ENCODE measurements around the gene FSD1. TPM values are rescaled to one million over a fixed set of nuclear protein-coding genes. Genes with fewer than 3 reads are reported as not detected.

The FSD1 gene
- total and polyA plus RNA-seq, 9 of the 15 experiments (the other 6 are each of a cell fraction or from before 2014, with no cell fraction given) = 0.11 to 1.9 (median 0.94) TPM; not detected in 1

DNA sequence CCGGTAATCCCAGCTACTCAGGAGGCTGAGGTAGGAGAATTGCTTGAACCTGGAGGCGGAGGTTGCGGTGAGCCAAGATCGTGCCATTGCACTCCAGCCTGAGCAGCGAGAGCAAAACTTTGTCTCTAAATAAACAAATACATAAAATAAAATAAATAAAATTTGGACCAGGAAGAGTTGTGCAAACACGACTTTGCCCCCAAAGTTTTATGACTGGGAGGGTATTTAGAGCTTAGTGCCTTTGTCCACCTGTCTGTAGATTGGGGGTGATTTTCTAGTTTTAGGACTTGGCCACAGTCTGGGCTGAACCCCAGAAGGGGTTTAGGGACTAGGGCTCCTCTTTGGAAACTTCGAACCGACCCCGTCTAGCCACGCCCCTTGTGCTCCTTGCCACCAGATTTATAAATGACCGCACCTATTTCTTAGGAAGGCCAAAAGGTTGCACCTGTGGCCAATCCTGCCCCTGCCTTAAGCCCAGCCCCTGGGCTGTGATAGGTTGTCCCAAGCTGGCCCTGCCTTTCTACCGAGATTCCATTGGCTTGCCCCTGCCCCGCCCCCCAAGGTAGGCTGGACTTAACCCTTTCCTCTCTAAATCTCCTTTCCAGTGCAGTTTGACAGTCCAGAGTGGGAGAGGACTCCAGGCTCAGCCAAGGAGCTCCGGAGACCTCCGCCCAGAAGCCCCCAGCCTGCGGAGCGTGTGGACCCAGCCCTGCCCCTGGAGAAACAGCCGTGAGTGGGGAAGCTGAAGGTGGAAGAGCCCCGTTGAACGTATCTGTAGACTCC, 20.0 kb upstream of the FSD1 start (continued):
- TF ChIP-seq, protein P1, sequence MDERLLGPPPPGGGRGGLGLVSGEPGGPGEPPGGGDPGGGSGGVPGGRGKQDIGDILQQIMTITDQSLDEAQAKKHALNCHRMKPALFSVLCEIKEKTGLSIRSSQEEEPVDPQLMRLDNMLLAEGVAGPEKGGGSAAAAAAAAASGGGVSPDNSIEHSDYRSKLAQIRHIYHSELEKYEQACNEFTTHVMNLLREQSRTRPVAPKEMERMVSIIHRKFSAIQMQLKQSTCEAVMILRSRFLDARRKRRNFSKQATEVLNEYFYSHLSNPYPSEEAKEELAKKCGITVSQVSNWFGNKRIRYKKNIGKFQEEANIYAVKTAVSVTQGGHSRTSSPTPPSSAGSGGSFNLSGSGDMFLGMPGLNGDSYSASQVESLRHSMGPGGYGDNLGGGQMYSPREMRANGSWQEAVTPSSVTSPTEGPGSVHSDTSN (CRISPR knock-in tag; IDR thresholded peaks at IDR 0.05; ENCODE audit: low read depth) = no peak
- TF ChIP-seq, protein P1 (tag; conservative IDR thresholded peaks at IDR 0.05; ENCODE audit: low read depth) = no peak
- TF ChIP-seq YBX1 (IDR thresholded peaks at IDR 0.05) (no peak), GABPB1 (CRISPR knock-in tag; IDR thresholded peaks at IDR 0.05) (no peak; the same call in 1 of the 2 replicates), SLC30A9 (CRISPR knock-in tag; IDR thresholded peaks at IDR 0.05) (no peak), ZFP1 (CRISPR knock-in tag; IDR thresholded peaks at IDR 0.05) (no peak), ZNF140 (CRISPR knock-in tag; IDR thresholded peaks at IDR 0.05) (no peak), DACH1 (IDR thresholded peaks at IDR 0.05; ENCODE audit: partially characterized antibody) (no peak), CHD2 (IDR thresholded peaks at IDR 0.05; ENCODE audit: low read depth, low read length) (0 out of 2 replicates have a peak, but pooled peaks have one; percentile 35), CEBPB (tag; IDR thresholded peaks at IDR 0.05) (no peak)
- TF ChIP-seq, protein P2, sequence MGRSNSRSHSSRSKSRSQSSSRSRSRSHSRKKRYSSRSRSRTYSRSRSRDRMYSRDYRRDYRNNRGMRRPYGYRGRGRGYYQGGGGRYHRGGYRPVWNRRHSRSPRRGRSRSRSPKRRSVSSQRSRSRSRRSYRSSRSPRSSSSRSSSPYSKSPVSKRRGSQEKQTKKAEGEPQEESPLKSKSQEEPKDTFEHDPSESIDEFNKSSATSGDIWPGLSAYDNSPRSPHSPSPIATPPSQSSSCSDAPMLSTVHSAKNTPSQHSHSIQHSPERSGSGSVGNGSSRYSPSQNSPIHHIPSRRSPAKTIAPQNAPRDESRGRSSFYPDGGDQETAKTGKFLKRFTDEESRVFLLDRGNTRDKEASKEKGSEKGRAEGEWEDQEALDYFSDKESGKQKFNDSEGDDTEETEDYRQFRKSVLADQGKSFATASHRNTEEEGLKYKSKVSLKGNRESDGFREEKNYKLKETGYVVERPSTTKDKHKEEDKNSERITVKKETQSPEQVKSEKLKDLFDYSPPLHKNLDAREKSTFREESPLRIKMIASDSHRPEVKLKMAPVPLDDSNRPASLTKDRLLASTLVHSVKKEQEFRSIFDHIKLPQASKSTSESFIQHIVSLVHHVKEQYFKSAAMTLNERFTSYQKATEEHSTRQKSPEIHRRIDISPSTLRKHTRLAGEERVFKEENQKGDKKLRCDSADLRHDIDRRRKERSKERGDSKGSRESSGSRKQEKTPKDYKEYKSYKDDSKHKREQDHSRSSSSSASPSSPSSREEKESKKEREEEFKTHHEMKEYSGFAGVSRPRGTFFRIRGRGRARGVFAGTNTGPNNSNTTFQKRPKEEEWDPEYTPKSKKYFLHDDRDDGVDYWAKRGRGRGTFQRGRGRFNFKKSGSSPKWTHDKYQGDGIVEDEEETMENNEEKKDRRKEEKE (IDR thresholded peaks at IDR 0.05; ENCODE audit: borderline replicate concordance in 1 of 2, control insufficient read depth in 1 of 2, low read depth in 2 of 2, low read length in 1 of 2) = no peak
- TF ChIP-seq, protein P3, sequence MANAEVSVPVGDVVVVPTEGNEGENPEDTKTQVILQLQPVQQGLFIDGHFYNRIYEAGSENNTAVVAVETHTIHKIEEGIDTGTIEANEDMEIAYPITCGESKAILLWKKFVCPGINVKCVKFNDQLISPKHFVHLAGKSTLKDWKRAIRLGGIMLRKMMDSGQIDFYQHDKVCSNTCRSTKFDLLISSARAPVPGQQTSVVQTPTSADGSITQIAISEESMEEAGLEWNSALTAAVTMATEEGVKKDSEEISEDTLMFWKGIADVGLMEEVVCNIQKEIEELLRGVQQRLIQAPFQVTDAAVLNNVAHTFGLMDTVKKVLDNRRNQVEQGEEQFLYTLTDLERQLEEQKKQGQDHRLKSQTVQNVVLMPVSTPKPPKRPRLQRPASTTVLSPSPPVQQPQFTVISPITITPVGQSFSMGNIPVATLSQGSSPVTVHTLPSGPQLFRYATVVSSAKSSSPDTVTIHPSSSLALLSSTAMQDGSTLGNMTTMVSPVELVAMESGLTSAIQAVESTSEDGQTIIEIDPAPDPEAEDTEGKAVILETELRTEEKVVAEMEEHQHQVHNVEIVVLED (CRISPR knock-in tag; IDR thresholded peaks at IDR 0.05) = no peak
- TF ChIP-seq, protein P4, sequence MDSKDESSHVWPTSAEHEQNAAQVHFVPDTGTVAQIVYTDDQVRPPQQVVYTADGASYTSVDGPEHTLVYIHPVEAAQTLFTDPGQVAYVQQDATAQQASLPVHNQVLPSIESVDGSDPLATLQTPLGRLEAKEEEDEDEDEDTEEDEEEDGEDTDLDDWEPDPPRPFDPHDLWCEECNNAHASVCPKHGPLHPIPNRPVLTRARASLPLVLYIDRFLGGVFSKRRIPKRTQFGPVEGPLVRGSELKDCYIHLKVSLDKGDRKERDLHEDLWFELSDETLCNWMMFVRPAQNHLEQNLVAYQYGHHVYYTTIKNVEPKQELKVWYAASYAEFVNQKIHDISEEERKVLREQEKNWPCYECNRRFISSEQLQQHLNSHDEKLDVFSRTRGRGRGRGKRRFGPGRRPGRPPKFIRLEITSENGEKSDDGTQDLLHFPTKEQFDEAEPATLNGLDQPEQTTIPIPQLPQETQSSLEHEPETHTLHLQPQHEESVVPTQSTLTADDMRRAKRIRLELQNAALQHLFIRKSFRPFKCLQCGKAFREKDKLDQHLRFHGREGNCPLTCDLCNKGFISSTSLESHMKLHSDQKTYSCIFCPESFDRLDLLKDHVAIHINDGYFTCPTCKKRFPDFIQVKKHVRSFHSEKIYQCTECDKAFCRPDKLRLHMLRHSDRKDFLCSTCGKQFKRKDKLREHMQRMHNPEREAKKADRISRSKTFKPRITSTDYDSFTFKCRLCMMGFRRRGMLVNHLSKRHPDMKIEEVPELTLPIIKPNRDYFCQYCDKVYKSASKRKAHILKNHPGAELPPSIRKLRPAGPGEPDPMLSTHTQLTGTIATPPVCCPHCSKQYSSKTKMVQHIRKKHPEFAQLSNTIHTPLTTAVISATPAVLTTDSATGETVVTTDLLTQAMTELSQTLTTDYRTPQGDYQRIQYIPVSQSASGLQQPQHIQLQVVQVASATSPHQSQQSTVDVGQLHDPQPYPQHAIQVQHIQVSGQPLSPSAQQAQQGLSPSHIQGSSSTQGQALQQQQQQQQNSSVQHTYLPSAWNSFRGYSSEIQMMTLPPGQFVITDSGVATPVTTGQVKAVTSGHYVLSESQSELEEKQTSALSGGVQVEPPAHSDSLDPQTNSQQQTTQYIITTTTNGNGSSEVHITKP (IDR thresholded peaks at IDR 0.05; ENCODE audit: partially characterized antibody) = peak; percentile 9
- TF ChIP-seq, protein P5, sequence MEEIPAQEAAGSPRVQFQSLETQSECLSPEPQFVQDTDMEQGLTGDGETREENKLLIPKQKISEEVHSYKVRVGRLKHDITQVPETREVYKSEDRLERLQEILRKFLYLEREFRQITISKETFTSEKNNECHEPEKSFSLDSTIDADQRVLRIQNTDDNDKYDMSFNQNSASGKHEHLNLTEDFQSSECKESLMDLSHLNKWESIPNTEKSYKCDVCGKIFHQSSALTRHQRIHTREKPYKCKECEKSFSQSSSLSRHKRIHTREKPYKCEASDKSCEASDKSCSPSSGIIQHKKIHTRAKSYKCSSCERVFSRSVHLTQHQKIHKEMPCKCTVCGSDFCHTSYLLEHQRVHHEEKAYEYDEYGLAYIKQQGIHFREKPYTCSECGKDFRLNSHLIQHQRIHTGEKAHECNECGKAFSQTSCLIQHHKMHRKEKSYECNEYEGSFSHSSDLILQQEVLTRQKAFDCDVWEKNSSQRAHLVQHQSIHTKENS (CRISPR knock-in tag; IDR thresholded peaks at IDR 0.05) = no peak
